K562 (cell line): Measurements from ENCODE around the gene TOMT. TPM values are rescaled to one million over a fixed set of nuclear protein-coding genes. Genes with fewer than 3 reads are reported as not detected.

Source experiments
- ATAC-seq: fragments of 200-7000 bp; cut with Tn5 transposase; 3 replicates; pipeline ENCODE4 v1.9.1; 2020; ENCODE audit warnings: moderate library complexity
- BruUV-seq: library from RNA; stranded (reverse); fragments of 400-500 nt; replicated peaks from 2 replicates; lab custom pipeline; 2021; lab: Mats Ljungman, UMichigan
- CTCF ChIA-PET: fragments of 300-600 bp; formaldehyde crosslinking; extraction: SDS; loops from one replicate; lab custom pipeline; 2021; ENCODE audit warnings: low intra/inter-chr PET ratio; lab: Yijun Ruan, JAX
- POLR2A ChIA-PET: fragments of 300-600, 350-650 bp; sonication (Branson Sonifier 250); formaldehyde crosslinking; extraction: SDS; loops from one replicate; lab custom pipeline; 2021; ENCODE audit warnings: antibody characterized with exemption, inconsistent platforms; lab: Yijun Ruan, JAX
- DNase-seq, 4 experiments: peaks; one replicate each; pipeline versions ENCODE4 v3.0.0 to v3.0.0-alpha.2; 2011 to 2018; ENCODE audit warnings: low spot score in 3 of 4, mixed read lengths in 3 of 4; ENCODE audit errors: extremely low read depth in 1 of 4
- FAIRE-seq: peaks from 2 replicates; lab custom pipeline; 2011; peaks lifted over from hg19 to GRCh38; lab: Jason Lieb, UNC
- H2AFZ ChIP-seq: 2 replicates; pipeline ENCODE4 v1.6.0; 2011; ENCODE audit warnings: low read depth, low read length, control low read depth, inconsistent platforms
- H3K27ac ChIP-seq: fragments of 200-600 bp; 3 replicates; pipeline ENCODE4 v1.8.0; 2011; ENCODE audit warnings: low read depth, mild to moderate bottlenecking, control low read depth, inconsistent platforms, low read length, moderate library complexity, mixed read lengths; ENCODE audit errors: extremely low read depth
- H3K27me3 ChIP-seq, 2 experiments: fragments of 300-600 bp in 1 of 2; 2 replicates in 1 of 2; 3 replicates in 1 of 2; pipeline versions ENCODE4 v1.6.0 to v1.8.0; 2011; ENCODE audit warnings: inconsistent platforms in 2 of 2, low read length in 2 of 2, mild to moderate bottlenecking in 1 of 2, mixed read lengths in 1 of 2, moderate library complexity in 1 of 2; ENCODE audit not compliant: control insufficient read depth in 2 of 2, insufficient read depth in 2 of 2
- H3K36me3 ChIP-seq: fragments of 300-600 bp; 3 replicates; pipeline ENCODE4 v1.8.0; 2011; ENCODE audit warnings: mild to moderate bottlenecking, low read length, inconsistent platforms; ENCODE audit not compliant: control insufficient read depth, insufficient read depth
- H3K4me1 ChIP-seq, 2 experiments: fragments of 200-600 bp in 1 of 2; replicated peaks in 1 of 2; 2 replicates in 1 of 2; 3 replicates in 1 of 2; pipeline versions ENCODE4 v1.5.1 to v1.8.0; 2011; ENCODE audit warnings: inconsistent platforms in 2 of 2, low read length in 2 of 2, mild to moderate bottlenecking in 1 of 2, mixed read lengths in 1 of 2, moderate library complexity in 1 of 2; ENCODE audit not compliant: control insufficient read depth in 2 of 2, insufficient read depth in 2 of 2
- H3K4me2 ChIP-seq: 2 replicates; pipeline ENCODE4 v1.6.1; 2011; ENCODE audit warnings: low read length, control low read depth, inconsistent platforms, mixed read lengths; ENCODE audit not compliant: insufficient read depth
- H3K4me3 ChIP-seq: fragments of 200-600 bp; sonication (generic), shearing (Covaris generic); 2 replicates; pipeline ENCODE4 v1.5.1; 2016; ENCODE audit warnings: control low read depth, inconsistent platforms
- H3K79me2 ChIP-seq: fragments of 200-600 bp; 3 replicates; pipeline ENCODE4 v1.8.0; 2011; ENCODE audit warnings: low read length, inconsistent platforms; ENCODE audit not compliant: control insufficient read depth, insufficient read depth
- H3K9ac ChIP-seq, 2 experiments: 2 replicates each; pipeline versions ENCODE4 v1.6.0 to v1.6.1; 2011; ENCODE audit warnings: low read depth in 2 of 2, low read length in 2 of 2, control low read depth in 1 of 2, inconsistent platforms in 1 of 2, mild to moderate bottlenecking in 1 of 2, mixed read lengths in 1 of 2; ENCODE audit not compliant: insufficient read depth in 1 of 2
- H3K9me1 ChIP-seq: one replicate; pipeline ENCODE4 v1.6.0; 2011; ENCODE audit warnings: inconsistent platforms, mild to moderate bottlenecking, low read length, moderate library complexity; ENCODE audit not compliant: control insufficient read depth, insufficient read depth
- H3K9me3 ChIP-seq: replicated peaks from 2 replicates; pipeline ENCODE4 v1.5.1; 2011; ENCODE audit warnings: low read depth, low read length, inconsistent platforms; ENCODE audit not compliant: control insufficient read depth, insufficient read depth
- H4K20me1 ChIP-seq: replicated peaks from 2 replicates; pipeline ENCODE4 v1.6.1; 2011; ENCODE audit warnings: low read length, inconsistent platforms, mixed read lengths; ENCODE audit not compliant: control insufficient read depth, insufficient read depth
- RAD51 ChIP-seq: fragments of 450-650 bp; IDR thresholded peaks from 2 replicates; pipeline ENCODE4 v1.7.1; 2016; ENCODE audit warnings: low read depth, mild to moderate bottlenecking, borderline replicate concordance
- SMARCB1 ChIP-seq: IDR thresholded peaks from 2 replicates; pipeline ENCODE4 v1.6.1; 2011; ENCODE audit warnings: improper control_type of control experiment, low read depth; ENCODE audit not compliant: insufficient read length
- USF1 ChIP-seq: sonication (generic); formaldehyde crosslinking; IDR thresholded peaks from 2 replicates; pipeline ENCODE4 v1.9.0; 2022; ENCODE audit warnings: mild to moderate bottlenecking, missing genetic modification reagents
- USF2 ChIP-seq: sonication (generic); formaldehyde crosslinking; IDR thresholded peaks from 2 replicates; pipeline ENCODE4 v1.5.0; 2020; ENCODE audit warnings: missing genetic modification reagents
- WGBS: fragments of 100-300 bp; shearing (Covaris generic); methylation state at CpG from one replicate; pipeline ENCODE4 v1.1.6; 2016; ENCODE audit warnings: low coverage, mixed read lengths; ENCODE audit not compliant: insufficient coverage; ENCODE audit errors: missing lambda C conversion rate; 5-methylcytosine and 5-hydroxymethylcytosine counted together
- in situ Hi-C: fragments of 300-500 bp; cut with MboI; formaldehyde crosslinking; loops from 4 replicates; pipeline ENCODE4 v1.15.0; 2018; ENCODE audit warnings: inconsistent platforms, mixed read lengths
- intact Hi-C: fragments of 100-400 bp; cut with micrococcal nuclease; formaldehyde crosslinking; loops from 2 replicates; pipeline ENCODE4 v1.14.2; 2022
- polyA plus RNA-seq, 8 experiments: library from polyadenylated mRNA; depleted of rRNA in 4 of 8; stranded (reverse) in 5 of 8; unstranded in 3 of 8; fragments of >200 nt; fragmentation: Nextera tagmentation in 2 of 8; fragmentation: Illumina TruSeq in 1 of 8; extraction: Ambion mirVana in 2 of 8; extraction: Trizol in 1 of 8; gene quantifications; 2 replicates each; pipeline versions ENCODE4 v1.2.1 to v1.2.3, GENCODE V29; 2011 to 2014; ENCODE audit warnings: inconsistent platforms in 1 of 8, missing spikeins in 1 of 8
- total RNA-seq, 7 experiments: library from RNA; depleted of rRNA in 6 of 7; stranded (reverse); fragments of >200 nt in 6 of 7; fragmentation: Illumina TruSeq in 2 of 7; extraction: Trizol in 2 of 7; gene quantifications; 2 replicates each; pipeline versions ENCODE4 v1.2.1 to v1.2.3, GENCODE V29; 2011 to 2021; ENCODE audit warnings: low replicate concordance in 1 of 7

Gene TOMT
- total and polyA plus RNA-seq, 9 of the 15 experiments (the other 6 are each of a cell fraction or from before 2014, with no cell fraction given): not detected

GRCh38 chr11:72085621-72086351, 19.9 kb upstream of the TOMT start:
- DNase-seq (peak in 3 of 4 experiments; percentile 11 to 33 (median 30)), FAIRE-seq (no peak), ATAC-seq (no peak)
- TF ChIP-seq SMARCB1 (no peak), RAD51 (0 out of 2 replicates have a peak, but pooled peaks have one; percentile 49), USF2 (peak; percentile 59; the same call in 1 of the 2 replicates), USF1 (peak; percentile 69)
- H3K4me3 ChIP-seq: no peak overlapping the region
- no peak overlapping the region for H3K4me2 ChIP-seq
- no peaks in the 10 kb centered on the region for H3K9me3 ChIP-seq
- H3K27me3 ChIP-seq: no peaks in the 10 kb centered on the region
- ChIA-PET CTCF (no interaction called here), POLR2A (interaction anchor here (0.7 to 3.2 kb wide), 6 partner anchors 9 to 27 kb away, joined by 3 to 21 read pairs (median 4); partner anchors contain the start of gene ANAPC15)
- peaks cover 5% of the 10 kb centered on the region; the same call in 1 of the 2 replicates for H4K20me1 ChIP-seq
- H3K27ac ChIP-seq: no peak overlapping the region
- H3K79me2 ChIP-seq: no peaks in the 10 kb centered on the region
- H3K4me1 ChIP-seq: peaks cover 6 to 12% of the 10 kb centered on the region in 2 experiments; a peak in 3 of 5 replicates
- H3K36me3 ChIP-seq: peaks cover 28% of the 10 kb centered on the region
- H3K9me1 ChIP-seq: no peaks in the 10 kb centered on the region
- no peak overlapping the region; a peak in 1 of 4 replicates for H3K9ac ChIP-seq
- 79% methylated on average over 3 of the region's 3 CpGs for WGBS
- in situ Hi-C loops (no loop called here), intact Hi-C loops (no loop called here)
- H2AFZ ChIP-seq: no peak overlapping the region
- no TSS peak for BruUV-seq
